ENCODE measurements around the gene PLA2G12A. TPM values are rescaled to one million over a fixed set of nuclear protein-coding genes. Genes with fewer than 3 reads are reported as not detected.
A peak's percentile ranks its signal among the peaks of the same experiment; 100 is the strongest.

Gene PLA2G12A
- total and polyA plus RNA-seq, 9 of the 15 experiments (the other 6 are each of a cell fraction or from before 2014, with no cell fraction given): 24.2 to 226 (median 80.5) TPM

DNA sequence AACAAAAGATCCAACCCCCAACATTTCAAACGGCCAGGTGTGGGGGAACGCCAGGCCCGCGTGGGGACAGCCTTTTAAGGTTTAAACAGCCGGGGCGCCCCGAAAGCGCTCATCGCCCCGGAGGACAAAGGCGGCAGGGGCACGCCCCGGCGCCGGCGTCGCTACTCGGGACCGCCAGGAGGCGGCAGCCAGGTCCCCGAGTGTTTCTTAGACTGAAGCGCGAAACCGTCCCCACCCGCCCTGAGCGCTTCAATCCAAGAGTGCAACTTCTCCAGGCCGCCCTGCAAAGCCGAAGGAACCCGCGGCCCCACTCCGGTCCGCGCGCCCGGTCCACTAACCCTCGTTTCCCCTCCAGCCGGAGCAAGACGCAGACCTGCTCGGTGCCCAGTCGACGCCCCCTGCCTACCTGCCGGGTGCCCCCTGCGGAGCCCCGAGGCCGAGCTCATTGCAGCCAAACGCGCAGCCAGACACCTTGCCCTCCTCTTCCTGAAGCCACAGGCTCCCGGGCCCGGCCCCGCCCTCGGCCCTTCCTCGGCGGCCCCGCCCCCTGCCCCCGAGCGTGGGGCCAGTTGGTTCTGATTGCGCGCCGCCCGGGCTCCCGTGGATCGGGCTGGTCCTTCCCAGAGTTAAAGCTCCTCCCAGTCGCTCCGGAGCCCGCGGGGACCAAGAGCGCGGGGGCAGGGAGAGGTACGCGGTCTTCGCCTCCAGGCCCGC lies 26.8 kb downstream of the PLA2G12A start, which contains the start of gene CASP6 (continued):
- TF ChIP-seq, protein P1, sequence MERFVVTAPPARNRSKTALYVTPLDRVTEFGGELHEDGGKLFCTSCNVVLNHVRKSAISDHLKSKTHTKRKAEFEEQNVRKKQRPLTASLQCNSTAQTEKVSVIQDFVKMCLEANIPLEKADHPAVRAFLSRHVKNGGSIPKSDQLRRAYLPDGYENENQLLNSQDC (CRISPR knock-in tag; IDR thresholded peaks at IDR 0.05): no peak
- TF ChIP-seq BCLAF1 (IDR thresholded peaks at IDR 0.05; ENCODE audit: borderline replicate concordance in 1 of 2, control insufficient read depth in 1 of 2, low read depth in 2 of 2, low read length in 1 of 2): no peak
- no peak for TF ChIP-seq EHMT2 (IDR thresholded peaks at IDR 0.05)
- peak; percentile 33; the same call in 1 of the 2 replicates for TF ChIP-seq ZNF592 (IDR thresholded peaks at IDR 0.05)
- TF ChIP-seq ATF6 (CRISPR knock-in tag; IDR thresholded peaks at IDR 0.05): no peak; the same call in 1 of the 2 replicates
- TF ChIP-seq SREBF2 (CRISPR knock-in tag; IDR thresholded peaks at IDR 0.05): no peak
- TF ChIP-seq ZFPM2 (CRISPR knock-in tag; IDR thresholded peaks at IDR 0.05): no peak
- TF ChIP-seq STAG1 (CRISPR knock-in tag; IDR thresholded peaks at IDR 0.05; ENCODE audit: borderline replicate concordance): no peak
- TF ChIP-seq ZNF780A (CRISPR knock-in tag; IDR thresholded peaks at IDR 0.05): no peak
- TF ChIP-seq MXD1 (CRISPR knock-in tag; IDR thresholded peaks at IDR 0.05; ENCODE audit: borderline replicate concordance, poor library complexity, severe bottlenecking): no peak
- no peak for TF ChIP-seq MEF2A (IDR thresholded peaks at IDR 0.05; ENCODE audit: control insufficient read depth, low read depth, low read length)
- TF ChIP-seq ZNF75A (CRISPR knock-in tag; IDR thresholded peaks at IDR 0.05): no peak
- 0 out of 2 replicates have a peak, but pooled peaks have one; percentile 36 for TF ChIP-seq ZNF24 (IDR thresholded peaks at IDR 0.05)
- TF ChIP-seq, protein P2, sequence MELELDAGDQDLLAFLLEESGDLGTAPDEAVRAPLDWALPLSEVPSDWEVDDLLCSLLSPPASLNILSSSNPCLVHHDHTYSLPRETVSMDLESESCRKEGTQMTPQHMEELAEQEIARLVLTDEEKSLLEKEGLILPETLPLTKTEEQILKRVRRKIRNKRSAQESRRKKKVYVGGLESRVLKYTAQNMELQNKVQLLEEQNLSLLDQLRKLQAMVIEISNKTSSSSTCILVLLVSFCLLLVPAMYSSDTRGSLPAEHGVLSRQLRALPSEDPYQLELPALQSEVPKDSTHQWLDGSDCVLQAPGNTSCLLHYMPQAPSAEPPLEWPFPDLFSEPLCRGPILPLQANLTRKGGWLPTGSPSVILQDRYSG (tag; conservative IDR thresholded peaks at IDR 0.05; ENCODE audit: low read depth): no peak
- TF ChIP-seq MAFK (IDR thresholded peaks at IDR 0.05; ENCODE audit: low read length): no peak
- TF ChIP-seq SMAD4 (CRISPR knock-in tag; conservative IDR thresholded peaks at IDR 0.05): peak; percentile 78

Measured in K562 (cell line).